Mesenteric fat pad (tissue), 1 donor: ENCODE results near the gene SETBP1. TPM values are rescaled to one million over a fixed set of nuclear protein-coding genes. Genes with fewer than 3 reads are reported as not detected.

Experiments
- DNase-seq: peaks from one replicate; pipeline ENCODE4 v3.0.0-alpha.2; 2020; ENCODE audit warnings: low spot score
- total RNA-seq: library from RNA; stranded (reverse); fragmentation: NEBNext Ultra II Directional; extraction: Animal tissue kit (Norgen Biotek cat#: 25700); gene quantifications from one replicate; pipeline ENCODE4 v1.2.1, GENCODE V29; 2021
- donor health status: DM: yes; HTN: yes; CAD: no.

SETBP1 gene
- total RNA-seq, 1 donor from 2014 or later = 21.6 TPM

DNA sequence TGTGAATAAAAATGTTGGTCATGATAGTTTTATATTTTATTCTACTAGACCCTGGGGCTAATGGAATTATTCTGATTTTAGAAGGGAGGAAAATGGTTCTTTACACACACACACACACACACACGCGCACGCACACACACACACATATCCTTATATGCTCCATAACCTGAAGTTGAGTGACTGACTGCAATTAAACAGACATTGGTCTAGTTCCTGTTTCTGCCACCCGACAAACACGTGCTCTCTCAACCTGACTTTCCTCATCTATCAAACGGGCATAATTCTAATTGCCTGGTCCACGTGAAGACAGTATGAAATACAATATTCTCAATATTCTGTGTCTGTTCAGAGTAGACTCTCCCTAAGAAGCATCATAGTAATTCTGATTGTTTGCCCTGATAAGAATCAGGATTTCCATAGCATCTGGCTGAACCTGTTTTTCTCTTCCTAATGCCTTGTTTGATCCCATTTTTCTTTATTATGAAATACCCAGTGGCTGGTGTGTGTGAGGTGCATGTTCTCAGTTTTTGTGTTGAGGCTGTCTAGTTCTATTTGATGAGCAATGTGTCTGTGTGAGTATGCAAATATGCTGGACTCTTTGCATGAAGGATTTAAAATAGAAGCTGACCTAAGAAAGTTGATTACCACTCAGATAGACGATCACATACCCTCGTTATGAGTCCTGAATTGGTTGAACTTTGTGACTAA is 51.0 kb downstream of the SETBP1 start:
- DNase-seq = no peak

DNA sequence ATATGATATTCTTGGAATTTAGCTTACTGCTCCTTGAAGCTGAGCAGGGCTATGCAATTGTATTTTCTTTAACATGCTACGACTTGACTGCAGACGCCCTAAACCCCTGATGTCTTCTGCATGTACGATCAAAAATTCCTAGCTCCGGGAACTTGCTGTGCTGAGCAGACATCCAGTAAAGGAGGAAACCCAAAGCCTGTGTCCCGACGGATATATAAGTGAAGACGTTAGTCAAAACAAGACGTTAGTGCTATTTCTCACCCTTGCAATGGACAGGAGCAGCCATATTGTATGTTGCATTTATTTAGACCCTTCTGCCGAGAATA is 51.5 kb downstream of the SETBP1 start:
- DNase-seq = no peak

DNA sequence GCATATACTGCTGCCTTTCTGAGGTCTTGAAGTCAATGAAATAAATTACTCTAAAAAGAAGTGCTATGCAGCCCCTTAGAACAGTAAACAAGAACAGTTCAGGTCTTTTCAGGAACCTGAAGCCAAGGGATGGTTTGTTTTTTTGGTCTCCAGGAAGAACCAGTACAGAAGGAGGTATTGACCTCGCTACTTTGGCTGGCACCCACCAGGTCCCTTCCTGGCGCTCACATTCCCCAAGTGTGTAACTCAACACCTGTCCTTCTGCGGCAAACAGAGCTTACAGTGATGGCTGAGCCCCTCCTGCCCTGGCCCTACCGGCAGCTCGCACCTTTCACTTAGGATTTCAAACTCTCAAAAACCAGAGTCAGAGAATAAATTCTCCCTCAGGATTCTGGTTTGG is 51.9 kb downstream of the SETBP1 start:
- no peak for DNase-seq

DNA sequence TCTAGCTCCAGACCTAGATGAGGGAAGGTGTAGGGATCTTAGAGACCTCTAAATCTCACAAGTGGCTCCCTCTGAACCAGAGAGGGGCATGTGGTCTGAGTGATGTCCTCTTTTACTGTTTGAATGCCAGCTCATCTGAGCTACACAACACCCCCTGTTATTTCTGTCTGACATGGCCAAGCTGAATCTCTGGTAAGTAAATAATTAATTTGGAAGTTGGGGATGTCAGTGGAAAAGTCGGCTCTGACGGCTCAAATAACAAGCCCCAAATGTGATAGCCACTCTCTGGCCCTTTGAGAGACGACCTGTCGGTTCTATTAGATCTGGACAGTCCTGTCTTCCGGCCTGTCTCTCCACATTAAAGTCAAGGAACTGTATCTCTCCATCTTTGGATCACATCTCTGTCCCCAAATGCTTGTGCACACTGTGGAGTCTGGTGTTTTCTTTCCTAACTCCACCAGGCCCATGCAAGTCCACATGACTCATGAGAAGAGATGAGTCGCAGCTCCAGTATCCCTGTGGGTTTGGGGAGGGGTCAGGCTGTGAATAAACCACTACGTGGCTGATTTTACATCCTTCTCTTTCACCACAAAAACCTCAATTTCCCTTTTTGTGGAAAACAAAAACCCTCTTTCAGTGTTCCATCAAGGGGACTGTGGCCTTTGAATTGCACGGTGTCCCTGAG is 52.5 kb downstream of the SETBP1 start:
- no peak for DNase-seq

DNA sequence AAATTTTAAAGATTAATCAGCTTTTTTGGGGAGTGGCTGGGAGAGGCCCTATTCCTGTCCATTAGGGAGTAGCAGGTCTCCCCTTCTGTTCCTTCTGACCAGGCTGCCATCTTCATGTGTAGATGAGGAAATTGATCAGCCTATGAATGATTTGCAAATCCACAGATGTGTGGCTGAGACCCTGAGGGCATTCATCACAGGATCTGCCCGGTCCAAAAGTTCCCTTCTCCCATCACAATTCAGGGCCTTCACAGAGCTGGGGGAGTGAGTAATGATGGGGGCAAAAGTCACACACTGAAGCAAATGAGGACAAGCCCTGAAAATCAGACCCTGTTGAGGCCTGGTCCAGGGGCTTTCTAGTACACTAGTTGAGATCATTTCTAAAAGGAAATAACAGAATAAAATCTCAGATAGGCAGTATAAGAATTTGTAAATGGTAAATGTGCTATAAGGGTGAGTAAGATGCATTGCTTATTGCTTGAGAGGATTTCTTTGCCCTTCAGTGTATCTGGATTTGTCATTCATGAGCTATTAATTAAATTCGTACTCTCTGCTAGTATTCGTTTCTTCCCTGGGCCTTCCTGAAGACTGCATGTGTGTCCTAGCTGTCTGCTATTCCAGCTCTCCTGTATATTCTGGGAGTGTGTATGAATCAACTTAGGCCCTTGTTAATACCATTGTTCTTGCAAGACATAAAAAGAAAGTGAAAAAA is 53.2 kb downstream of the SETBP1 start:
- no peak for DNase-seq

DNA sequence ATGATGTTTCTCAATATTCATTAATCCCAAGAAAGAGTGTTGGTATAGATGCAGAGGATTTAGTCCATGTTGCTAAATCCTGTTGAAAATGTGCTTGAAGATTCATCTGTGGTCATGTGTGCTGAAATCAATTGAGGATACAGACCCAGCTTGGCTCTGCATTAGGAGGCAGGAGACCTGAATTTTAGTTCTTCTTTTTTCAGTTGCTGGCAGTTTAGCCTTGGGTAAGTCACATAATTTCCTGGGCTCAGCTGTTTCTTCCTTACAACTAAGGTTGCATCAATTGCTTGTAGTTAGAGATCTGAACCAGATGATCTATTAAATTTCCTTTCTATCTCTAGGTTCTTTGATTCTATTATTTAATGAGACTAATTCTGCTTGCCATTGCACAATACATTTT is 54.4 kb downstream of the SETBP1 start:
- DNase-seq = no peak

DNA sequence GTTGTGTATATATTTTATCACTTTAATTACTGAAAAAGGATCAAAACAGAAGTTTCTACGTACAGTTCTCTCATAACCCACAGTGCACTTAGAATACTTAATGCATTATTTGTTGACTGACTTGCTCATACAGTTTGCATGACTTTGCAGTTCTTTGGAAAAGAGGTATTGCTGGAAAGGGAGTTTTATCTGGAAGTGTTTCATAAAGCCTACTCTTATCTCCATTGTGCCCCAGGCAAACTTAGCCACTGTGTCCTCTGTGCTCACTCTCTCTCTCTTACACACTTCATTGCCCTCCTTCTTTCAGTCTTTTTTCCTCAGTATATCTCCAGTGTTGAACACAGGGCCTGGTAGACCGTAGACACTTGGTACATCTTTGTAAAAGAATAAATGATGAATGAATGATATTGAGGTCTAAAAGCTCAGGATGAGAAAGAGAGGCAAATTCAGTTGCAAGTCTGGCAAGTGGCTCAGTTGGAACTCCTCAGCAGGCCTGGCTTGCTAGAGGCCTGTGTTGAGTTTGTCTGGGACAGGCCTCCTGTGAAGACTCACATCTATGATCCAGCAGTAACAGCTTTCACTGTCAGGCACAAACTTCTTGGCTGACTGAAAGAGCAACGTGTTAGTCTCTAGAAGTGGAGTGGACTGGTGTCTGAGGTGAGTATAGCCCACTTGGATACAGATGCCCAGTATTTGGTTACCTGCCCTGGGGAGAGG is 56.1 kb downstream of the SETBP1 start:
- no peak for DNase-seq

DNA sequence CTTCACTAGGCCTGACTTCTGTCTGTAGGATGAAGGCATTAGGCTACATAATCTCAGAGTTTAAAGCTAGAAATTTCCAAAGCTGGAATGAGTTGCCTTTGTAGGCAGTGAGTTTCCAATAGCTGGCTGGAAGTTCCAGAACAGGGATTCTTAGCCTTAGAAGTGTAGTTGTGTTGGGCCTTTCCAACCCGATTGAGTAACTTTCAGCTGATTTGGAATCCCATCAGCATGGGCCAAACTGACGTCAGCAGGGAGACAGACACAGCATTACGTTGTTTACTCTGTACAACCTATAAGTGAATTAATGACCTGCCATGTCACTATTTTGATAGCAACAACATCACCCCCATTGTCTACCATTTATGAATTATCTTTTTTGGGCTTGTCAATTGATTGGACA is 56.9 kb downstream of the SETBP1 start:
- no peak for DNase-seq

DNA sequence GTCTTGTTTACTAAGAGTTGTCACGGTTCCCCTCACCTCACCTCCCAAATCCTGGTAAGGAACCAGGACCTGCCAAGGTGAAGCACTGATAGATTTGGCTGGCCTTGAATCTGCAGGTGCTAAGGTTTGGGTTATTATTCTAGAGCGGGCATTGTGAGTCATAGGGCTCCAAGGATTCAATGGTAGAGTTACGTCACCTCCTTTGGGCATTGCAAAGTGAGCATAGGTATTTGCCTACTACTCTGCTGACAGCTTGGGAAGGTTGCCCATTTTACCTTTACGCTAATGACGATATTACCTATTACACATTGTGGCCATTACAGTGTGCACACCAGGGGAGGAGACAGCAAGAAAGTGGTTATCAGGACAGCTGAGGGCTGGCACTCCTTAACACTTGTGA is 59.3 kb downstream of the SETBP1 start:
- DNase-seq = no peak

DNA sequence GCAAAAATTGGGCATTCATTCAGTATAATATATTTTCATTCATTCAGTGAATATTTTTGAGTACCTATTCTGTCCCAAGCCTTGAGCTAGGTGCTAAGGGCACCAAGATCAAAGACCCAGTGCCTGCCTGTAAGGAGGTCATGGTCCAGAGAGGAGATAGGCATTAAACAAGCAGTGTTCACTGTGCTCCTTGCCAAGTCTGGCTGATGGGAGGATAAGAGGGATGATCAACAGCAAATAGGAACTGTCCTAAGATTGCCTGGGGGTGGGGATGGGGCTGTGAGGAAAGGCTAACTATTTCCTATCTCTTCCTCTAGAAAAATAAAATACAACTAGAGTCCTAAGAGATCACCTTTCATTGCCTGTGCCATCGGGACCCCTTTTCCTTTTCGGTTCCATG is 60.4 kb downstream of the SETBP1 start:
- no peak for DNase-seq

DNA sequence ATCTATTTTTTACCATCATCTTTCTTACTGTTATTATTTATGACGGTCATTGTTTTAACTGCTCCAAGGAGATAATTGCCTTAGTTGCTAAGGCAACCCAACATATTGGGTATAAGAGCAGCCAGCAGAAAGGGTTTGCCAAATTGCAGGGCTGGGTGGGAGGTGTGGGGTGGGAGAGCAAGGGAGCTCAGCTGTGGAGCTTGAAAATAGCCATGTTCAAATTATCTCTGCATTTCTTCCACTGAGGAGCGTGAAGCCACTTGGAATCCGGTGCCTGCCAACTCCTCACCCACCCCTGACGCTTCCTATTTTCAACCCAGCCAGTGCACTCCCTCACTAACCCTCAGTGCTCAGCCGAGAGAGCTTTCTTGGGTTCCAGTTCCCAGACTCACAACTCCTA is 60.8 kb downstream of the SETBP1 start:
- no peak for DNase-seq

DNA sequence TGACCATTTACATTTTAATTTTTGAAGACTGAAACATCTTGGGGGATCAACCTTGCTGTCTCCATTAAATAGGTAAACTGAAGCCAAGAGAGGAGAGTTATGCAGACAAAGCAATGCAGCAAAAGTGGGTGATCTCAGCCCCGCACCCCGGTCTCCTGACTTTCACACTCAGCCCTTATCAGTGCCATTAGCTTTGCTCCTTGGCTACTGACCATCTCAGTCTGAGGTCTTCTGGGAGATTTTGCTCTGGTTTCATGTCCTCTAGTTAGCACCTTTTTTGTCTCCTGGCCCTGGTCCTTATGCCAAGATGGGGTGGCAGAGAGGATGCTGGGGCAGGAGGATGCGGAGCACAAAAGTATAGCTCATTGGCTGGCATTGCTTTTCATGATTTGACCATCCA is 61.4 kb downstream of the SETBP1 start:
- no peak for DNase-seq

DNA sequence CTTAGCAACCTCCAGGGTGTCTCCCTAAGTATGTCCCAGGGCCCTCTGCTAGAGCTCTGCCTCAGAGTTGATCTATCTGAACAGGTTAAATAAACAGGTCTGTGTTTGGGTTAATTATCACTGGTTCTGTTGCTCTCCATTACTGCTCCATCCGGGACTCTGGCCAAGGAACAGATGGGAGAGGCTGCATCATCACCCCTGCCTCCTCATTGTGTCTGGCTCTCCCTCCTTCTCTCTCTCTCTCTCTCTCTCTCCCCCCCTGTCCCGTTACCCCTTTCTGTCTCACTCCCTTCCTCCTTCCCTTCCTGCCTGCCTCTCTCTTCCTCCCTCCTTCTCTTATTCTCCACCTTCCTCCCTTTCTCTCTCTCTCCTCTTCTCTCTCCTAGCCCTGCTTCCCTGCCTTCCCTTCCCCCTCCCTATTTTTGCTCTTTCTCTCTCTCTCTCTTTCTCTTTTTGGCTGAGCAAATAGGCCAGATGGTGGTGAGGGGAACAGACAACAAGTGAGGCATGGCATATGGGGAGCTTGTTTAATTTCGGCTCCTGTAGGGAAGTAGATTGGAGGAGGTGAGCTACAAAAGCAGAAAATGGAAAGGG is 62.1 kb downstream of the SETBP1 start:
- no peak for DNase-seq

DNA sequence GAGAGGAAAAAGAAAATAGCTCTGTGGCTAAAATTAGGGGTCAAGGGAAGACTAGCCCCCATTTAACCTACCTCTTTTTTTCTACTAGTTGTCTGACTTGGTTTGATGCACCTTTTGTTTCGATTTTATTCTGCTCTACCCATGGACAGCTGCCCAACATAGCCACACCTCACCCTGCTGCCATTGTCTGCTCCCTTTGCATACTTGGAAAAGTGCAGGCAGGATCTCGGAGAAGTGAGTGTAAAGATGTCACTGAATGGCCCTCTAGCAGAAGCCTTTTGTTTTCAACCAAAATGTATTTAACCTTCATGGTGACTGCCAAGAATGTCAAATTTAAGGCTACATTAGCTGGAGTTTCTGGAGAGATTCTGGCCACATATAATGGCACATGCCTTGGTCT is 62.9 kb downstream of the SETBP1 start:
- DNase-seq = no peak

DNA sequence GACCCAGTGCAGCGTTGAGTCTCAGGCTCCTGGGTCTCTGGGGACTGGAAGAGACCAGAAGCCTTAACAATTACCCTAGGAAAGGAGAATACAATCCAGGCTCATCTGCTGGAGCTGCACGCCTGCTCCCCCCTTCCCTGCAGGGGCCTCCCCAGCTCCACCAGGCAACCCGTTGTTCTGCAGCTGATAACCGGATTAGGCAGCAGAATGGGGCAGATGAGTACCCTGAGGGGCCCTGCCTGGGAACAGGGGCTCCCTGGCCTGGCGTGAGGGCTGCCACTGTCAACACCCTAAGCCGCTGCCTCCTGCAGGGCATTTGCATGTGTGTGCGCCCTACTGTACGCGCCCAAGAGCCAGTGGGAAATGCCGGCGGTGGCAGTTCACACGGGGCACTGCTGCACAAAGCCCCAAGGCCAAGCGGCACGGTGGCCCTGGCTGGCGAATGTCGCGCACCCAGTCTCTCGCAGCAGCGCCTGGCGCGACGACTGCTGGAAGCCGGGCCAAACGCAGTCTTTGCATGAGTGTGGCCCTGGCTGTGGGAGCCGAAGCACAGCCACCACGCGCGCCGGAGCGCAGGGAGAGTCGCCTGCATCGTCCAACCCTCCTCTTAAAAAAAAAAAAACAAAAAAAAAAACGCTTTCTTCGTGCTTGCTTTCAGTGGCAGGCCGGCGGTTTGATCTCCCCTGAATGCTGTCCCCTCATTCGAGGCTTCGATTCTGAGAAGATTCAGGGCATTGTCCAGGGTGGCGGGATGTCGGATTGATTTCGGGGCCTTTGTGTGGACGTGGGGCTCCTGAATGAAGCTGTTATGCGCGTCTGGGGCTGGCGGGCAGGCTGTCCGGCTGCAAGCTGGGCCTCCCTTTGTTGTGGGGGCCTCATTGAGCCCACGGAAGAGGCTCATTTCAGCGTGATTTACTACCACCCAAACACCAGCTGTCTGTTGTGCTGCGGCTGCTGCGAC is 63.8 kb downstream of the SETBP1 start:
- no peak for DNase-seq

DNA sequence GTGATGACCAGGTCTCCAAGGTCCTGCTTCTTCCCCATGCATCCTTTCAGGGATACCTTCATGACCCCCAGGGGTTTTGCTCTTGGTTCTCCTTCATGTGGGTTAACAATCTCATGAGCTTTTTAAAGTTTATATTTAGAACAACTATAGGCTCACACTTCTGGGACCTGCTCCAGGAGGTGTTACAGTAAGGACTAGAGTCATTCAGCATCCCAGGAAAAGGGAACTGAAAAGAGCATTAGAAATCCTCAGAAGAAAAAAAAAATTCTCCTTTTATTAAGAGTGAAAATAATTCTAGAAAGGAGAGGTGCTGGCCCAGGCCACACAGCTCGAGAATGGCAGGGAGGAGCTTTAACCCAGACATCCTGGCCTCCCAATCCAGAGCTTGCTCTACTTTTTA is 66.5 kb downstream of the SETBP1 start:
- DNase-seq = no peak

DNA sequence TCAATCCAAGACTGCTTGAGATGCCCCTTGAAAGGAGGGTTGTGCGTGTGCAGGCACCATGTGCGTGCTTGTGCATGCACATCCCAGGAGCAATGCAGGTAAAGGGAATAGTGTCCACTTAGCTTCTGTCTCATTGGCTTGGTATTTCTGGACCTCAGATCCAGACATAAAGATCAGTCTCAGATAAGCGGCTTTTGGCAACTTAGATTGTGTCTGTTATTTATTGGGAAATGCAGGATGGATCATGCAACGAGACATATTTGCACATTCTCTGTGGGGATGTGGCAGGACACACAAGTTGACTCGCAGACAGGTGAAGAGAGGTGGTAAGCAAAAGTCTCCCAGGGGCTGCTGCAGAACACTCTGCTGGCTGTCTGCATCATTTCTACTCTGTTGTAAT is 67.9 kb downstream of the SETBP1 start:
- DNase-seq = no peak

DNA sequence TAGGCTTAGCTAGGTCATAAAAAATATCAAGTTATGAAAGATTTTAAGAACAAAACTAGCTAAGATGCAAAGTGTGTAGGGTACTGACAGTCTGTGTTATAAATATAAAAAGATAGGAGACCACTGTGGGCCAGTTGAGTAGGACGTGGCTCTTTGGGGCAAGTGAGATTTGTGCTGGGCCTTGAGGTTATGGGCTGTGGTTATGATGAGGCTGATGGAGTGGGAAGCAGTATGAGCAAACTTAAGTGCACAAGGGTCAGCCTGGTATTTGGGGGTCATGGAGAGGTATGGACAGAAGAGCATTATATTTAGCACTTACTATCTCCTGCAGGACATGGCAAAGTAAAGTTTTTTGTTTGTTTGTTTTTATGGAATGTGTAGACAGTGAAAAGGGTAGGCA is 70.1 kb downstream of the SETBP1 start:
- no peak for DNase-seq

DNA sequence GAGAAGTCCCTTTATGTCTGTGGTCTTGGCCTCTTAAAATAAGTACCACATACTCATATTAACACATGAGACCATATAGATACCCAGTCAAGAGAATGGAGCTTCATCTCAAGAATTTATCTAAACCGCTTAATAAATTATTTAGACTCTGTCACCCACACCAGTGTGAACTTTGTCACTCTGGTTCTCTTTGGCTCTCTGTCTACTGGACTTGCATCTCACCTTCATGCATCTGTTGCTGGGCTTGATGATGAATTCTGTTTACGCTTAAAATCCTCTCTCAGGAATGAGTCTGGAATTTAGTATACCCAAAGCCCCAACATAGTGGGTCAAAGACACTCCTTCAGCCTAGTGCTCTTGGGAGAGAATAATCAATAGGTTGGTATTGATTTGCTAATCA is 73.9 kb downstream of the SETBP1 start:
- DNase-seq = no peak

DNA sequence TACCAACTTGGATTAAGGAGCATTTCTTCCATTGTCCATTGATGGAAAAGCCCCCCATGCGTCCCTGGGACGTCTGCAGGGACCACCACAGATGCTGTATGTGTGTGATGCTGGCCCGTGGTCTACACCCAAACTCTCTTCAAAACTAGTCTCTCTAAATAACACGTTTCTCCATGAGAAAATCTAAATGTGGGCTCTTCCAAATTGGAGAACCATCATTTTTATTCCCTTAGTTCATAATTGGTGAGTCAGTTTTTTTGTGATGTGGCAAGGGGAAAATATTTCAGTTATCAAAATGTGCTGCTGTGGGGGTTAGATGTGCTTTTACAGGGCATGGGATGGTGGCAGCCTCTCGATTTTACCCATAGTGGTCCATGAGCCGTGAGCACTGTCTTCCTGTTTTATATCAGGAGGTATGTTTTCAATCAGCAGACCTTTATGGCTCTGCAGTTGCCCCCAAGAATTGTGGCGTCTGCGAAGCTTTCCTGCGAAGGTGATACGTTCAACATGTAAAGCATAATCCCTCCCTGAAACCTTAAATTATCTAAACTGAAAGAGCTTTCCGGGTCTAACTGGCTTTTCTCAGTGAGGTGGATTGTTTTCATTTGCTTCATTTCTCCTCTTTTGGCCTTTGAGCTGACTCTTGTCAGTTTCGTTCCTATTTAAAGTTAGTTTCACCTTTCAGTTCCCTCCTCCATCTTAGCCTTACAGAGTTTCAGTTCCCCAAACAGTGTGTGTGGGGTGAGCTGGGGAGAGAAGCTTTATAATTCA is 78.4 kb downstream of the SETBP1 start:
- no peak for DNase-seq
